Stimulated activated CD4-positive, alpha-beta T cell treated with anti-CD3 and anti-CD28 coated beads, Interleukin-12 subunit alpha, Interleukin-12 subunit beta, amount 100 ng/mL, for 48 hours (primary cell): Measurements from ENCODE around the gene PKP2.

Experiments
- DNase-seq, 3 donors: peaks; one replicate each; pipeline ENCODE4 v3.0.0-alpha.2; 2020; ENCODE audit warnings: low read depth in 2 of 3, low spot score in 1 of 3

Gene PKP2

GRCh38 chr12:32819424-32819823 lies 77.2 kb downstream of the PKP2 start:
- DNase-seq: no peak

- DNase-seq: no peak
Observed at GRCh38 chr12:32811686-32812392, 84.7 kb downstream of the PKP2 start.

- no peak for DNase-seq
Observed at GRCh38 chr12:32809846-32810245, 86.7 kb downstream of the PKP2 start.

GRCh38 chr12:32809196-32809595 lies 87.4 kb downstream of the PKP2 start:
- no peak for DNase-seq

GRCh38 chr12:32804301-32804700 lies 92.3 kb downstream of the PKP2 start:
- DNase-seq: no peak

- DNase-seq: no peak
Observed at GRCh38 chr12:32801269-32801980, 95.2 kb downstream of the PKP2 start.

- no peak for DNase-seq
Observed at GRCh38 chr12:32794281-32794680, 102.3 kb downstream of the PKP2 start.

GRCh38 chr12:32789916-32790315 lies 106.7 kb downstream of the PKP2 start:
- no peak for DNase-seq

GRCh38 chr12:32789446-32789845 lies 107.1 kb downstream of the PKP2 start:
- DNase-seq: no peak

GRCh38 chr12:32788405-32788804 lies 108.2 kb downstream of the PKP2 start:
- no peak for DNase-seq

GRCh38 chr12:32785557-32785956 lies 111.0 kb downstream of the PKP2 start:
- DNase-seq: no peak

GRCh38 chr12:32783029-32783428 lies 113.5 kb downstream of the PKP2 start:
- no peak for DNase-seq

GRCh38 chr12:32780071-32780470 lies 116.5 kb downstream of the PKP2 start:
- DNase-seq: no peak

- DNase-seq: no peak
Observed at GRCh38 chr12:32777691-32778175, 118.8 kb downstream of the PKP2 start.

- no peak for DNase-seq
Observed at GRCh38 chr12:32777159-32777558, 119.4 kb downstream of the PKP2 start.

GRCh38 chr12:32776258-32776657 lies 120.3 kb downstream of the PKP2 start:
- no peak for DNase-seq

GRCh38 chr12:32773691-32774090 lies 122.9 kb downstream of the PKP2 start:
- DNase-seq: no peak

- DNase-seq: no peak
Observed at GRCh38 chr12:32770141-32770540, 126.4 kb downstream of the PKP2 start.

GRCh38 chr12:32768518-32768917 lies 128.1 kb downstream of the PKP2 start:
- no peak for DNase-seq

GRCh38 chr12:32765906-32766305 lies 130.7 kb downstream of the PKP2 start:
- no peak for DNase-seq

GRCh38 chr12:32761716-32762115 lies 134.9 kb downstream of the PKP2 start:
- DNase-seq: no peak

GRCh38 chr12:32757157-32757556 lies 139.4 kb downstream of the PKP2 start:
- DNase-seq: no peak
